Renal pelvis (tissue), 4 donors: Measurements from ENCODE around the gene NEGR1. TPM values are rescaled to one million over a fixed set of nuclear protein-coding genes. Genes with fewer than 3 reads are reported as not detected.

Experiments used
- DNase-seq: peaks from one replicate; pipeline ENCODE4 v3.0.0-alpha.2; 2013
- polyA plus RNA-seq, 3 donors: library from polyadenylated mRNA; unstranded; fragments of 120-200 nt; gene quantifications; one replicate each; pipeline ENCODE4 v1.2.1, GENCODE V29; 2013; ENCODE audit not compliant: insufficient read length in 3 of 3

Gene NEGR1
- polyA plus RNA-seq, 3 donors, result 3.3 to 4.8 (median 3.5) TPM

DNA sequence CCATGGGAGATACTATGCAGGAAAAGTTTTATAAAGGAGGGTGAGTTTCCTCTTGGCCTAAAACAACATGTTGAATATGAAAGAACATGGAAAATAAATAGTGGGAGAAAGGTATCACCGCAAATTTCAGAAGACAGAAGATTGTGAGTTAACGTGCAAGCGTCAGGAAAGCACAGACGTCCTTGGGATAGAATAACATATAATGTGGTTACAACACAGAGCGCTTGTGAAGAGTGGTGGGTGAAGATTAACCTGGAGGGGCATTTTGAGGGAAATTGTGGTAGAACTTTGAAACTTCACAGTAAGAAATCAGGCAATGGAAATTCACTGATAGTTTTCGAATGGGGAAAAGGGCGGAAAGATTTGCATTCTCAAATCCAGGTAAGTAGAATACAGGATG, 47.3 kb downstream of the NEGR1 start:
- DNase-seq, result no peak

DNA sequence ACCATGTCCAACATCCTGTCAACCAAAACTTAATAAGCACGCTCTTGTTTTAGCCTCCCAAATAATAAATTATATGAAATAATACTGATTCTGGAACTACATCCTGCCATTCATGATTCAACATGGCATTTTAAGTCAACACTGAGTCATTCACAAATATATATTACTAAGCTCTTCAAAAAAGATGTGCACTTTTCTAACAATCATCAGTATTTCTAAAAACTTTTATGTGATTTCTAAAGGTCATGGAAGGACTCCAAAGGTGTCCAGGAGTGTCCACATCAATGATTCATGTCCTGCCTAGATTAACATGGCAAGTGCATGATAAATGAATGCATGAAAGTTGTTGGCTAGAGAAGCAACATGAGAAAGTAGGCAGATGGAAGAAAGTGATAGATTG, 51.6 kb downstream of the NEGR1 start:
- DNase-seq, result no peak

DNA sequence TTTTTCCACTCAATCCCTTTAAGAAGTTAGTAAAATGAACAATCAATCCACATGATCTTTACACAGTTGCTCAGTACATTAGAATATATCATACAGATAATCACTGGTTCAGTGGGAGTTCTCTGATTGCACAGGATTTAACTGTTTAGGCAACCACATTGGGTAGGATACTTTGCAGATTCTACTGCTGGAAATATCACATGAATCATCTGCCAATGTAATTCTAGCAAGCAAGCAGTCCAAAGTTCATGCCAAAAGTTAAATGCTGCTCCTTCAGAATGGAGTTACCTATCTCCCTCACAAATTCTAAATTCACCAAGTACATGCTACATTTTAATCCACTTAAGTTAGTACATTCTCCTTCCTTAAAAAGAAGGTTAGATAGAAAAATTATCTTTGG, 52.4 kb downstream of the NEGR1 start:
- no peak for DNase-seq

DNA sequence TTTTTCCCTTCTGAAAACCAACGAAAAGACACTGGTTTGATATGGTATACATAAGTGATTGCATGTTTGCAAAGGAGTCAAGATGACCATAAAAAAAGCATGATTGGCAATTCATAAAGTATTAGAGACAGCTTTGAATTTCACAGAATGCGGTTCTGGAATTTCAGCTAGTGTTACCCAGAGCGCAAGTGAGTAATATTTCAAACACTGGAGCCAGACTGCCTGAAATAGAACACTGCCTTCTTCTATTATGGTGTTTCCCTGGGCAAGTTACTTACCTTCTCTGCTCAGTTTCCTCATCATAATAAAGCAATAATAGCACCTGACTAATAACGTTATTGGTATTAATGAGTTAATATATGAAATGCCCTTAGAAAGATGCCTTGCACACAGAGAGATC, 54.7 kb downstream of the NEGR1 start:
- no peak for DNase-seq

DNA sequence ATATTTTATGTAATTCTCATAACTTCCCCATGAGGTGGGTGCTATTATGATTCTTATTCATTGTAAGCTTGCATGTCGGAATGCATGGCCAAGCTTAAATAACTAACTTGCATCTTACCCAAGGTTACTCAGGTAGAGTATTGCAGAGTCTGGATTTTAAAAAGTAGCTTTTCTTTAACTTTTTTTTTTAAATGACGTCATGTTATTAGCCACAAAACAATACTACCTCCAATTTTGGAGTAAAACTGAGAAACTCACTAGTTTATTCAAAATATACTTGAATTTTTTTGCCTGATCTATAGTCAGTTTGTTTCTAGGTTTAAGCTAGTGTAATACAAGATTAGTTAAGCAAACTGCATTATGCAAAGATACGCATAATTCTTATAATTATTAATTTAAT, 57.8 kb downstream of the NEGR1 start:
- DNase-seq, result no peak

DNA sequence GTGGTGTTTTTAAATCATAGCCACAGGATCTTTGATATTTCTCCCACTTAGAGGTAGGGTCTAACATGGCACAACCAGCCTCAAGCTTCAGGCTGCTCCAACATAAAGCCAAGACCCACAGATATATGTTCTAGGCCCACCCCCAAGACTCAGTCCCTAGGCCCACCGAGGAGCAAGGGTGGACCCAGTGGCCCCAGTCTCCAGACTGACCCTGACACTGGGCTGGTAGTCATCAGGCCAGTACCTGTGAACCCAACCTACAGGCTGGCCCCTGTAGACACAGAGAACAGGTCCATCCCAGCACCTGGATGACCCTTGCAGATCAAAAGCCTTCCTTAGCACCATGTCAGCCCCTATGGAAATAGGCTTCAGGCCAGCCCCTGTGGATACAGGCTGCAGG, 60.5 kb downstream of the NEGR1 start:
- no peak for DNase-seq

DNA sequence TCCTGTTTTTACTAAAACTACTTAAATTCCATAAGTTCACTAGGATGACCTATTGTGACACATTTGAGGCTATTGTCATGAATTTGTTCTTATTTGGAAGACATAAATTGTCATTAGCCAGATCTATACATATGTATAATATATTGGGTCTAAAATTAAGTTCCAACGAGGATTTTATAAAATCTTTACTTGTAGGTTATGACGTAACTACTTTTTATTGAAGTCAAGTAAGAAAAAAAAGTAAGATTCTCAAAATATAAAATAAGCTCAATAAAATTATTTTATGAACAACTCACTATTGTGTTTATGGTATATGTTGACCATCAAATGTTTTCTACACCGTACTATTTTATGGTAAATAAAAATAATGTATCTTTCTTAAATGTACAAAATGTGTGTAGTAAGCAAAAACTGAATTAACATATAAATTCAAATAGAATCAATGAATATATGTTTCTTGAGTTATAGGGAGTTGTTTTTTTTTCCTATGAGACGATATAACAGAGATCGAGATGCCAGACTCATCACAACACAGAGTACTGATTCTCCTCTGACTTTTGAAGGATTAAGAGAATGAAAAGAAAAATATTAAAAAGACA, 64.1 kb downstream of the NEGR1 start:
- DNase-seq, result no peak

DNA sequence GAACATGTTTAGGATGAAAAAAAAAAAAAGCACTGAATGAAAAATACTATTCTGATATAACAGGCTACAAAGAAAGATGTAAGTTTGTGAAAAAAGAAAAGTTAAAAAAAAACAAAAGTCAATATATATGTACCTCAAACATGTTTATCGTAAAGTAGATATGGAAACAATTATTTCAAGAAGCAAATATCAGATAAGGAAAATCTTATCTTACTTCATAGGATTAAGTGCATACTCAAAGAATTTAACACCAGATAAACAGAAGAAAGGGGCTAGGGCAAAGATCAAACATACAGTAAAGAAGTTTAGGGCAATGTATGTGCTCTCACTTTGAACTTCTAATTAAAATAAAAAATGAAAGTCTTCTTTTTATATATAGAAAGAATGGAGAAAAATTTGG, 75.3 kb downstream of the NEGR1 start:
- DNase-seq, result no peak

DNA sequence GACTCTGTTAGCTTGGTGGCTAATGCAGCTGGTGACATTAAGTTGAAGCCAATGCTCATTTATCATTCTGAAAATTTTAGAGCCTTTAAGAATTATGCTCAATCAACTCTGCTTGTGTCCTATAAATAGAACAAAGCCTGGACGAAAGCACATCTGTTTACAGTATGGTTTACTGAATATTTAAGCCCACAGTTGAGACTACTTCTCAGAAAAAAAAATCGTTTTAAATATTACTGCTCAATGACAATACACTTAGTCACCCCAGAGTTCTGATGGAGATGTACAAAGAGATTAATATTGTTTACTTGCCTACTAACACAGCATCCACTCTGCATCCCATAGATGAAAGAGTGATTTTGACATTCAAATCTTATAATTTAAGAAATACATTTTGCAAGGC, 79.6 kb downstream of the NEGR1 start:
- DNase-seq, result no peak

DNA sequence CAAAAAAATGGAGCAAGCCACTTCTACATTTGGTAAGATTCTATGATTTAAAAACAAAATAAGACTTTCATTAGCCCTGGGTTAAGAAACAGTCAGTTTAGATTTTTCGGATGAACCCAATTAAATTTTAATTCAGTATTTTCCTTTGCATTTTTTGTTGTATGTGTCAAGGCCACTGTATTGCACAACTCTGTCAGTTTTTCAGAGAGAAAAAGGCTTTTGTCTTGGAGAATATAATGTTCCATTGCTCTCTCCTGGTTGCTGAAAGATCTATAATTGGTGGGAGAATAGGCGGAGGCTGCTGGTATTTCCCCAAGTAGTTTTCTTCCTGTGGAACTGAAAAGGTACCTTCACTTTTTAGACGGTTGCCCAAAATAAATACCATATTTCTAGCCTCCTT, 84.6 kb downstream of the NEGR1 start:
- no peak for DNase-seq

DNA sequence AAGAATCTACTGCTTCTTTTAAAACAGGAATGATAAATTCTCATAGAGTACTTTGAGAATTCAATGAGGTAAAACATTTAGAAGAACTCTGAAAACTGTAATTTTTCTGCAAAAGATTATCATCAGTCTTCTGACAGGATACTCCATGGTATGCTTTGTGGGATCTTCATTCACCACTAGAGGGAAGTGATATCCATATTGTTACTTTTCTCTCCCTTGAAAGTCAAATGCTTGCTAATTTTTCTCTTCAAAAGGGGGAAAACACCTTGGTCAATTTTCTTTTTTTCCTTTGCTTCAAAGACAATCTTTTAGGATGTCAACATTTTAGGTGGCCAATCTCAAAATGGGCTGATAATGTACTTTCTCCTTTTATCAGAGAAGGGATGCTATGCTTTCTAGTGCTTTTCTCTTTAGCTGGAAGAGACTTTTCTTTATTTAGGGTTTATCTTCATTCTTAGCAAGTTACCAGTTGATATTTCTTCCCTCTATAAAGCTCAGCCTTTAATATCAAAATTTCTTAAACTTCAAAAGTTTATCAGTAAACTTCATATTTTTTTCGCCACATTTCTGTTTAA, 95.5 kb downstream of the NEGR1 start:
- DNase-seq, result no peak

DNA sequence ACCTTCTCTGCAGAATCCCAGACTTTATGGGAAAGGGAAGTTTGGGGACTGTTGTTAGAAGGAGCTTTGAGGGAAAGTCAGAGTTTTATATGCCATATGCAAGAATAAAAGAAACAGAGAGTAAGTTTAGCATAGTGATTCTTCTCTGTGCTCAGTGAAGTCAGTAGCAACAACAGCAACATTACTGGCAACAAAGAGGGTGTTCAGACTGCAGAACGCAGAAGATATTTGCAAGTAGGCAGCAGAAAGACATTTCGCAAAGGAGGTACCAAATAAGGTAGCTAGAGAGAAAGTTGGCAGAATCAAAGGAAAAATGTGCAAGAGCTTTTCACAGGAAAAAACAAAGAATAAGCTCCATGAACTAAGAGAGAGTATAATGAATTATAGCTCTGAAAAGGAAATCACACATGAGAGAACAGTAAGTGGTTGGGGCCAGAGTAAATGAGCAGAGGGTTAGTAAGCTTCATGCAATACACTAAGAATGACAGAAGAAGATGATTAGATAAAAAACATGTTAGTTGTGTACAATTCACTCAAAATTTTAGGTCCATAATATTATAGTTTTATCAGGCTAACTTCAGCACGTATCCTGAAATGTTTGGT, 98.1 kb downstream of the NEGR1 start:
- DNase-seq, result no peak

DNA sequence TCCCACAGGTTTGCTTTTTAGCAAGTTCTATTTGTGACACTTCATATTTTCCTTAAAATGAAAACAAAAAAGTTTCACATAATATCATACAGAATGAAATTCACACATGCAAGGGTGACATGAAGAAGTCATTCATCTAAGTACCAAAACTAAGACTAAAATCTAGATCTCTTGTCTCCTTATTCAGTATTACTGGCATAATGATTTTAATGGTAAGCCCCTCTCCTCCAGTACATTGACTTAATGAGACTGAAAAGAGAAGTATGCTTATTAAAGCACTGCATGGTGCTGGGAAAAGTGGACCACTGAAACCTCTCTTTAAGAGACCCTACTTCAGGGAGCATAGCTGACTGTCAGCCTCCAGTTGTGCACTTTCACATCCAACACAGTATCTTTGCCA, 99.5 kb downstream of the NEGR1 start:
- DNase-seq, result no peak

DNA sequence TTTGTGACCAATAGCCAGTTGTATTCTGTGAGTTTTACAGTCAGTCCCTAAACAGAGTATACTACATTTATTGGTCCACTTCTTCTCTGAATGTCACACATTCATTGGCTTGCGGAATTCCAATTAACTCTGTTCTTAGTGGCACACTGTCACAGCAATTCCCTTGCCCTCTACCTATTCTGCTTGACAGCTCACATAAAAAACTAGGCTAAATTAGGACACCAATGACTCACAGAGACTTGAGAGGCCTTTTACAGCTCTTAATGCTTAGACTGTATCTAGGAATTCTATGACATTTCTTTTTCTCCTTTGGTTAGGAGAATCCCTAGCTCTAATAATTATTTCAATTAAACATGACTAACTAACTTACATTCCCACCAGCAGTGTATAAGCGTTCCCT, 104.1 kb downstream of the NEGR1 start:
- DNase-seq, result peak; percentile 7

DNA sequence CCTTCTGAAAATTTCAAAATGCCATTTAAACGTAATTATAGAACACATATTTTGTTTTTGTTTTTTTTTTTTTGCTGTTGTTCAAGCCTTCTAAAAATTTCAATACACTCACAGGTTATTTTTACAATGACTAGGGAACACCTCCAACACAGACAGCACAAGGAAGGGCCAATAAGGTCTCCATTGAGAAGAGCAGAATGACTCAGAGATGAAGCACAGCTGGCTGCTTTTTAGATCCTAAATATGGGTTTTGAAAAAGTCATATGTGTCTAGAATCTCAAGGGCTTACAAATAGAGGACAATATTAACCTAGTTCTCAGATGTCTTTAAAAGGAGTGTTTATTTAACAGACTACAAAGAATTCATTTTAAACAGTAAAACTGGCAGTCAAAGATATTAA, 104.6 kb downstream of the NEGR1 start:
- no peak for DNase-seq

DNA sequence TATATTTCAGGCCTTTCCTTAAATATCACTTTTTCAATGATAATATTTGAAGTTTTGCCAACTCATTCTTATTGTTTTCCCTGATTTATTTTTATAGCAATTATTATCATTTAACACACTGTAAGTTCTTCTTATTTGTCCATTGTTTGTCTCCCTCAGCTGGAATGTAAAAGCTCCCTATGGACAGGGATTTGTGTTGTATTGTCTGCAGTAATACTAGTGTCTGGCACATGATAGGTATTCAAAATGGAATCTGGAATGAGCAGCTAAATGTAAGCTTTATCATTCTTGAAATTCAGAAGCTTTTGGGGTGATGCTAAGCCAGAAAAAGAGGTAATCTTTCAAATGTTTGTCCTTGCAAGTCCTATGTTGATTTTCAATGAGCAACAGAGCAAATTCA, 112.1 kb downstream of the NEGR1 start:
- DNase-seq, result no peak

DNA sequence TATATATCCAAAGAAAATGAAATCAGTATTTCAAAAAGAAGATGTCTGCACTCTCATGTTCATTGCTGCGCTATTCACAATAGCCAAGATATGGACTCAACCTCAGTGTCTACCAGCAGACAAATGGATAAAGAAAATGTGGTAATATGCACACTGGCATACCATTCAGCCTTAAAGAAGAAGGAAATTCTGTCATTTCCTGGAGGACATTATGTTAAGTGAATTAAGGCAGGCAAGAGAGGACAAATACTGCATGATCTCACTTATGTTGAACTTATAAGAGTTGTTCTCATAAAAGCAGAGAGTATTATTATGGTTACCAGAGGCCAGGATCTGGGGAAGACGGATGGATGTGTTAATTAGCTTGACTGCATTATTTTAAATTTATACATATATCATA, 115.9 kb downstream of the NEGR1 start:
- no peak for DNase-seq

DNA sequence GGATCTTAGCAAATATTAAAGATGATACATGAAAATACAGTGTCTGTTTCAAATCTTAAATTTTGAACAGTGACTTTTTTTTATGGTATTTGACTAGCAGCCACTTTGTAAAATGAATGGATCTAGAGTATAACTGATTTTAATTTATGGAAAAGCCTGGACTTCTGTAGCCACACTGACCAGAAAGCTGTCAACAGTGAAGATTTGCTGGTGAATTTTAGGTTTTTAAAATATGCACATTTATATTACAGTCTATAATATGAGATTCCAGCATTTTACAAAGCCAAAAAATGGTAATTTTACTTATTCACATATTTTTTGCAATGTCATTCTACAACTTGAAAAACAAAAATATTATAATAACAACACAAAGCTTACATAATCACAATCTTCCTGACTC, 131.8 kb downstream of the NEGR1 start:
- no peak for DNase-seq

DNA sequence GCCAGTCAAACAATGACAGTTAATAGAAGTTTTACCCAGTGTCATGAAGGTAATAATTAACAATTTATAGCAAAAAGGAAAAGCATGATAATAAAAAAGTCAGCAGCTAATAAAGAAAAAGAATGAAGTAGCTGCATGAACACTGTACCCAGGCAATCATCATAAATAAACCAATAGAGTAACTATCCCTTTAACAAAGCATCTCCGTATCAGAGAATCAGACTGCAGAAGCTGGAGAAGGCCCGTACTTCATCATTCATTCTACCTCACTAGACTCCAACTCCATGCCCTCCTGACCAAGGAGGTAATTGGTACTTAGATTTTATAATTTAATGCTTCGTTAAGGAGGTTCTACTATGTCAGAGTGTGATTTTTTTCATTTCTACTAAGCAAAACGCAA, 140.5 kb downstream of the NEGR1 start:
- no peak for DNase-seq

DNA sequence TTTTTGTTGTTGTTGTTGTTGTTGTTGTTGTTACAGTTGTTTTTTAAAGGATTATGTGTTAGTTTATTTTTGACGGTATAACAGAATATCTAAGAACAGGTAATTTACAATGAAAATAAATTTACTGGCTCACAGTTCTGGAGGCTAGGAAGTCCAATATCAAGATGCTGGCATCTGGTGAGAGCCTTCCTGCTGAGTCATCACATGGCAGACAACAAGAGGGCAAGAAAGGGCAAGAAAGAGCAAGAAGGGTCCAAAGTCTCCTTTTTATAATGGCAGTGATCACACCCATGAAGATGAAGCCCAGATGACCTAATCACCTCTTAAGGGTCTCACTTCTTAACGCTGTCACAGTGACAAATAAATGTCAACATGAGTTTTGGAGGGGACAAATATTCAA, 142.1 kb downstream of the NEGR1 start:
- DNase-seq, result no peak

DNA sequence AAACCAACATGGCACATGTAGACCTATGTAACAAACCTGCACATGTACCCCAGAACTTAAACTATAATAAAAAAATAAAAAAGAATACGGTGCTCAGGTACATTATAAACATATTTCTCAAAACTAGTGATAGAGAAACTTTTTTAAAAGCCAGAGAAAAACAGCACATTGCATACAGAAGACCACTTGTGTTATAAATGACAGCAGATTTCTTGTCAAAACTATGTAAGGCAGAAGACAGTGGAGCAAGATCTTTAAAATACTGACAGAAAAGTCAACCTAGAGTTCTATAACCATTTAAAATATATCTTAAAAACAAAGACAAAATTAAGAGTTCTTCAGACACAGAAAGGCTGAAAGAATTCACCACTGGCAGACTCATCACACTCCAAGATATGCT, 144.7 kb downstream of the NEGR1 start:
- DNase-seq, result no peak

DNA sequence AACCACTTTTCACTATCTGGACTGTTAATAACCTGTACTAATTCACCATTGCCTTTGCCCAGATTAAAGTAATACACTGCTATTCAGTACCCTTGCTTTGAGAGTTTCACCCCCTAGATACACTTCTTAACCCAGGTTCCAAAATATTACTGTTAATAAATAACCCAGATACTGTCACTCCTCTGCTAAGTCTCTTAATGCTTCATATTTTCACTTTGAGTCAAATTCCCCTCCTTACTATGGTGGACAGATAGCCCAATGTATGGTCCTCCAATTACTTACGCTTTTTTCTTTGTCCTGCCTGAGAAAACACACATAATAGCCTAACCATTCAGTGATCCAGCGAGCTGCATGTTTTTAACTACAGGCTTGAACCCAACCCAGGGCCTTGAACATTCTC, 152.5 kb downstream of the NEGR1 start:
- no peak for DNase-seq

DNA sequence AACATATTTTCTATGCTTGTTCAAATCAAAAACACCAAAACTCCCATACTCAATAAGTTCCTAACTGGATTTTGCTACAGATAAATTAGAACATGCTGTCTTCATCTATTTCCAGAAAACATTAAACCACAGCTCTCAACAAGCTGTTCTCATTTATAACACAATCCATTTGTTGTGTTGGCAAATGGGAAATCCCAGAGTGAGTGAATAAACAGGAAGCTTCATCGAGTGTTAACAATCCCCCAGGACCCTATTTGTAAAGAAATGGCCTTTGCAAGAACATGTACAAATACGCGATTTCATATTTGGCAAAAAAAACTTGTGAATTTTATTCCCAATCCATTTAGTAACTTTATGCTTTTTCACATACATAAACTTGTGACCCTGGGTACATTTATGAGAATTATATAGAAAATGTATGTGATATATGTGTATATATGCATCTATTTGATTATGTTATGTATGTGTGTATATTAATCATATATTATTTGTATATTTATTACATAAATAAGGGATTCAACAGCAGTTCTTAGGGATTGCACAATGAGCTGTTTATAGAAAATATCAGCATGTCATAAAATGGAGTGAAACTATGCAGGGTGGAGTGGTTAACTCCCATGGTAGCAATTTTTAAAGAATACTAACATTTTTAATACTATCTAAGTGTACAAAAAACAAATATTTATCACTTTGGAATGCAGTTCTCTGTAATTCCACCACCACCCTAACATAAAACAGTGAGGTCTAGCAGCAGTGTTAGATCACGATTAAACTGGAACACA, 160.0 kb downstream of the NEGR1 start:
- peak; percentile 48 for DNase-seq
